ENCODE results near the gene FAHD1.
A peak's percentile ranks its signal among the peaks of the same experiment; 100 is the strongest.
"Not testable (repeated sequence)": the region's sequence is repeated elsewhere in the genome, so short reads cannot be mapped to it uniquely, and the experiment has no call there.

Gene FAHD1

DNA sequence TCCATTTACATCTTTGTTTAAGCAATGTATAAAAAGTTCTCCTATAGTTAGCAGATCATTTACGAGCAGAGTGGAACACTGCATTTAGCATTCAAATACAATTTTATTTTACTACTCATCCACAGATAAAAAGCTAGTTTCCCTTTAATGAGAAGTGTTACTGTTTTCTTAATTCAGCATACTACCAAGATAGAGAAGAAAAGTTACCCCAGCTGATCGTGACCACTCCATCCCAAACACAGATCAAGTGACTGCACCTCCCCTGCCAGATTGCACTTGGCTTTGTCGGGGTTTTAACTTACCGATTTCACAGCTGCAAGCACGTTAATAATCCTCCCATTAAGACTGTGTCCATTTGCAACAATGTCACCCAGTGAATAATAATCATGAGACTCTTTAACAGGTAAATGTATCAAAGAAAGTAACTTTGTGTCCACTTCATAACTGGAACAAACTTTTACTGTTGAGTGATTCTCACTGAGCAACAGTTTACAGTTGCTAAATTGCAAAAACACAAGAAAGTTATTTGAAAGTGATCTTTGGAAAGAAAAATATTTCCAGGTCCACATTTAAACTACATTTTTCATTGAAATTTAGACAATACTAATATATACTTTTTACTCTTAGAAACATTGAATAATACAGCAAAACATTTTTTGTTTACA, 30.6 kb downstream of the FAHD1 start:
- DNase-seq: no peak

DNA sequence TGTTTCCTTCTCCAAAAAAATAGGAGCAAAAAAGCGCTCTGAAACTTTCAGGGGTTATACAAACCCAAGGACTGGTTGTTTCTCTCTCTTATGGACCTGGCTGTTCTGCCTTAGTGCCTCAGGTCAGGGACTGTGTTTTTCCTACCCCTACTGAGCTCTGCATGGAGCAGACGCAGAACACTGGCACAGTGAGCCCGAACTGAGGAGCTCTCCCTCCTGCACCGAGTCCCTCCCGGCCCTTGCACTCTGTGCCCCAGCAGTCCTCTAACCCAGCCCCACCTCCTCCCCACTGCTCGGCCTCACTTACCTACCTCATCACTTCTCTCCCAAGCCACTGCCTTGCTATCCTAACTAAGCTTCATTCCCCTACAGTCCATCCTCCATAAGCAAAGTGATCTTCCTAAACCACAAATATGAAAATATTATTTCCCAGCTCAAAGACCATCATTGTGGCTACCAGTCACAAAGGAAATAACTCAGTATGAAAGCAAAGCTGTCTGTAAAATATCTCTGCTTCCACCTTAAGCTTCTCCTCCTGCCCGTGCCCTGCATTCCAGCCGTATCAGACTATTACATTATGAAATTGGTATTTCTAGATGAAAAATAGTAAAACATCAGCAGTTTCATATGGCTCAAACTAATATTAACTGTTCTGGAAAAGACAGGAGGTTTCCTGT, 31.3 kb downstream of the FAHD1 start:
- DNase-seq: no peak

DNA sequence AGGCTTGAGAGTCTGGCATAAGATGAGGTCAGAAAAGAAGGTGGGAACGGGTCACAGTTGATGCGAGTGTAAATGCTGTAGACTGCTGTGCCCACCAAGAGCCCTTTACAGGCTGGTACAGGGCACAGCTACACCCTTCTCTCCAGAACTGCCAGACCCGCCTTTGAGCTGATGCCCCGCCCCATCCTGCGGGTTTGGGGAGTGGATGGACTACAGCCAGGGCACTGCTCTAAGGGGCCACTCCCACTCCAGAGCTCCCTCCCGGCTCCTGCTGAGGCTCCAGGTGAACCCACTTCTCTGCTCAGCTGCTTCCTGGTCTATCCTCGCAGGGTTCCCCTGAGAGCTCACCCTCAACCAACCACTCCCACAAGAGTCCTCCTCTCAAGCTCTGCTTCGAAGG, 32.6 kb downstream of the FAHD1 start:
- DNase-seq: no peak

DNA sequence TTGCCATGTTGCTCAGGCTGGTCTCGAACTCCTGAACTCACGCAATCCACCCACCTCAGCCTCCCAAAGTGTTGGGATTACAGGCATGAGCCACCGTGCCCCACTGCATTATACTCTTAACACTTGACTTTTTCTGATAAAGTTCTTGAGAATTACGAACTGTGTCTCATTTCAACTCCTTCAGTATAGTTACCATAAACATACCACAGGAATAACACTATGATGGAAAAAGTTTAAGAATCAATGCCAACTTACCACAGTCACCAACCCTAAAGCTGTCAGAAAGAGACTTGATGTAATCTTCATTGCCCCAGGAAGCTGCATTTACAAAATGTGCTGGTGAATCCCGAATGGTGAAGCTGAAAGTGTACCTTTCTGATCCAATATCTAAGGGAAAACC, 34.7 kb downstream of the FAHD1 start:
- no peak for DNase-seq

DNA sequence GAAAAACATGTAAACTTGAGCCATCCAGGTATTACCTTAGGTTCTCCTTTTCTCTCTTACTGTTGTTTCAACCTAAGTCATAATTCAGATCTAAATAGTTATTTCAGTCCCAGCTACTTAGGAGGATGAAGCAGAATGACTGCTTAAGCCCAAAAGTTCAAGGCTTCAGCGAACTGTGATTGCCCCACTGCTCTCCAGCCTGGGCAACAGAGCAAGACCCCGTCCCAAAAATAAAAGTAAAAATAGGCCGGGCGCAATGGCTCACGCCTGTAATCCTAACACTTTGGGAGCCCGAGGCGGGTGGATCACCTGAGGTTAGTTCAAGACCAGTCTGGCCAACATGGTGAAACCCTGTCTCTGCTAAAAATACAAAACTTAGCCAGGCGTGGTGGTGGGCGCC, 35.4 kb downstream of the FAHD1 start:
- no peak for DNase-seq

DNA sequence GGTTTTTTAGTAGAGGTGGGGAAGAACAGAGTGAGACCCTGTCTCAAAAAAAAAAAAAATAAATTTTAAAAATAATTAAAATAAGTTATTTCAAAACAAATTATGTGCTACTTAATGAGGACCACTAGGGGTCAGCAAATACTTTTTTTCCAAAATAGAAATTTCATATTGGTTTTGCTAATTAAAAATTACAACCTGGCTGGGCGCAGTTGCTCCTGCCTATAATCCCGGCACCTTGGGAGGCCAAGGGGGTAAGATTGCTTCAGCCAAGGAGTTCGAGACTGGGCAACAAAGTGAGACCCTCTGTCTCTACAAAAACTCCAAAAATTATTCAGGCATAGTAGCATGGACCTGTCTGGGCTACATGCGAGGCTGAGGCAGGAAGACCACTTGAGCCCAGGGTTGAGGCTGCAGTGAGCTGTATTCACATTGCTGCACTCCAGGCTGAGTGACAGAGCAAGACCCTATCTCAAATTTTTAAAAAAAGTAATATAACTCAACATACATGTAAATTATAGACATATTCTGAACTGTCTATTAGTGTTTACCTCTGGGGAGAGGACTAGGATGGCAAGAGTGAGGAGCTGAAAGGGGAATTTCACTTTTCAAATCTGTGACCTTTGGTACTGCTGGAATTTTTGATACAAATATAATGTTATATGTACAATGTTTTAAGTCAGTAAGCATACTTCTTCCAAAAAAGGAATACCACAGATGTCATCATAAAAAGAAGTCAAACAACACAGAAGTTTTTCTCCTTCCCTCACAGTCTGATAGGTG, 36.9 kb downstream of the FAHD1 start:
- DNase-seq: no peak

DNA sequence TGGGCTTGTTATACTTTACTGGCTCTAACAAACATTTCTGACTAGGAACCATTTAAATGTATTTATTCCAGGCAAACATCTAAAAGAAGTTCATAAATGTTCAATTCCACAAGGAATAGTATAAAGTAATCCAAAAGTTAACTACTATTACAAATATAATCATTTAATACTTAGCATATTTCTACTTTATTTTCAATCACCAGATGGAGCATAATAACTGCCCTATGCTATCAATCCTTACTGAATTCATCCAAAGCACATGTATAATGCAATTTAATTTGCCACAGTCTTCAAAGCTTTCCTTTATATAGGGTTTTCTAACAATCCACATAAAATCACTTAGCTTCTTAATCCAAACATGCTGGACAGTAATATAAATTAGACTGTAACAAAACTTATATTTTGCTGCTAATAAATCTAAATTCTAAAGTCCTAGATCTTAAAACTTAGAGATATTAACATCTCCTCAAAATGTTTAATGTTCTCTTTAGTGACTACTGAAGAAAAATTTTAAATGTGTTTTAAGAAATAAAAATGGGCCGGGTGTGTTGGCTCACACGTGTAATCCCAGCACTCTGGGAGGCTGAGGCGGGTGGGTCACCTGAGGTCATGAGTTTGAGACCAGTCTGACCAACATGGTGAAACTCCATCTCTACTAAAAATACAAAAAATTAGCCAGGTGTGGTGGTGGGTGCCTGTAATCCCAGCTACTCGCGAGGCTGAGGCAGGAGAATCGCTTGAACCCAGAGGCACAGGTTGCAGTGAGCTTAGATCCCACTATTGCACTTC, 39.1 kb downstream of the FAHD1 start:
- DNase-seq: no peak

DNA sequence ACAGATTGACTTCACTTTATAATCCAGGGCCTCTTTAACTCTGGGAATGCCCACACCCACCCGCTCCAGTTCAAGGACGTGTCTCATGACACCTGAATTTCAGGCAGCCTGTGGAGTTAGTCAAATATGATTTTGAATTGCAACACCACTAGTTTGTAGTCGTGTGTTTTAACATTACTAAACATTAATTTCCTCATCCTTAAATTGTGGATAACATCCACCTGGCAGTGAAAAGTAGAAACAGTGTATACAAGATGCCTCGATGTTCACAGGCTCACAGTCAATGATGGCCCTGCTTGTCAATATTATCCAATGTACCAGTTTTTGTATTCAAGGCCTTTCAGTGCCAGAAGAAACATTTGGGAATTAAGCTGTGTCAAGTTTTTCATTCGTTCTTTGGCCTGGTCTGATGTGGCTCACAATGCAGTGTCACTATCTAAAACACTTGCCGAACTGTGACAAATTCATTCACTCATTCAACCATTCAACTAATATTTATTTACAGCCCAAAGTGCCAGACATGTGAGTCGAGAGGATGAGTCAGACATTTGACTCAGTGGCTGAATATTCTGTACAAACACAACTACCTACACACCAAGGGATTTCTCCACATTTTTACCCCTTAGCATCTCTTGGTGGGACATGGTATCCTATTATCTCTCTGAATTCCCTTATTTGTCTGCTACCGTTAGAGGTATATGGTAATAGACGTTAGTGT, 43.5 kb downstream of the FAHD1 start:
- DNase-seq: no peak

DNA sequence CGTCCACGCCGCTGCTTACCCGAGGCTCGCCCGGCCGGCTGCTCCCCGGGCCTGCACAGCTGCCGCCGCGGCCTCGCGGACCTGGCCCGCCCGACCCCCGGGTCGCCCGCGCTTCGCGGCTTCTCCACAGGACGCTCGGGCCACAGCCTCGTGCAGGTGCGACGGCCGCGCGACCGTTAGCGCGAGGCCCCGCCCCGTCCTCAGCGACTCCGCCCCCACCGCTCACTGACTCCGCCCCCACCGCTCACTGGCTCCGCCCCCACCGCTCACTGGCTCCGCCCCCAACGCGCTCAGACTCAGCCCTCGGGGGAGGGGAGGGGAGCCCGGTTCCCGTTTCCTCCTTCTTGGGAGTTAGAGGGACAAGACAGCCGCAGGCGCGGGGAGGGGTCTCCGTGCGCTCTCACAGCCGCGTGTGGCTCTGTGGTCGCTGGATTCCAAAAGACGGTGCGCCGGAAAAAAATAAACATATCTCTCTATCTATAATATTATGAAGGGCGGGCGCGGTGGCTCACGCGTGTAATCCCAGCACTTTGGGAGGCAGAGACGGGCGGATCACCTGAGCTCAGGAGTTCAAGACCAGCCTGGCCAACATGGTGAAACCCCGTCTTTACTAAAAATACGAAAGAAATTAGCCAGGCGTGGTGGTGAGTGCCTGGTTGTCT, 45.1 kb downstream of the FAHD1 start, which contains the start of gene MEIOB:
MEIOB (minus strand) TSS at position 191 of the 662 bp plus-strand sequence. CDS start 3,989 bp downstream, outside the sequence.
- DNase-seq: no peak

DNA sequence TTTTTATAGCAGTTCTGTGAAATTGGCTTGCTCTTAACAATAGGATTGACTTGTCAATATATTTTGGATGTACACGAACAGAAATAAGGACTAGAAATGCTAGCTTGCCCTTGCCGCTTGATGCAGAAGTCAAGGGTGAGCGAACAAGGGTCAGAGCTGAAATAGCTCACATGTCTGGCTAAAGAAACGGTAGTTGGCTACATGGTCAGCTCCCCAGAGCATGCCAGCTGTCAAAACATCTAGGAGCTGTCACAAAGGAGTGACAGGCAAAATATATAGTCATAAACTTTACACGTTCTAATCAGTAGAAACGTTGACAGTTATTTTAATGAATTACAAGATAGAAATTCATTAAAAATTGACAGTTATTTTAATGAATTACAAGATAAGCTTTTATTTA, 47.8 kb downstream of the FAHD1 start:
- DNase-seq: no peak

DNA sequence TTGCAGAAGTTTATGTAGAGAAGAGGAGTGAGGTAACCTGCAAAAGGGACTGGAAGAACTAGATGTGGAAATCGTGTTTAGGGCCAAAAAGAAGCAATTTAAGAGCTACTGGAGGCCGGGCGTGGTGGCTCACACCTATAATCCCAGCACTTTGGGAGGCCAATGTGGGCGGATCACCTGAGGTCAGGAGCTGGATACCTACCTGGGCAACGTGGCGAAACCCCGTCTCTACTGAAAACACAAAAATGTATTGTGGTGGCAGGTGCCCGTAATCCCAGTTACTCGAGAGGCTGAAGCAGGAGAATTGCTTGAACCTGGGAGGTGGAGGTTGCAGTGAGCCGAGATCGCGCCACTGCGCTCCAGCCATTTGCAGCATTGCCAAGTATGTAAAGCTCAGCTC, 49.1 kb downstream of the FAHD1 start:
- DNase-seq: not testable (repeated sequence)

DNA sequence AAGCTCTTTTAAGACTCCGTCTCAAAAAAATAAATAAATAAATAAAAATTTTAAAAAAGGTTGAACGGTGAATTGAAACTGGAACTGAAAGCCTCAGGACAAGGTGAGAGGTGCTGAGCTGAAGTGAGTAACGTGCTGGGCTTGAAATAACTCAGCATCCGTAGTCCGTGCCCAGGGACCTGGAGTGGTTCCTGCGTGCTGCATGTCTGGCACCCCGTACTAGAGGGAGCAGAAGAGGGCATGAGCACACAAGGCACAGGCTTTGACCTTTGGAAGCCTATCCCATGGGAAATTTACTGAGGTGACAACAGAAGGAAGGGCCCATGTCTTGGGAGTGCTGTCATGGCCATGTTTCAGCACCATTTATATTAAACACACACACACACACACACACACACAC, 49.5 kb downstream of the FAHD1 start:
- no peak for DNase-seq

DNA sequence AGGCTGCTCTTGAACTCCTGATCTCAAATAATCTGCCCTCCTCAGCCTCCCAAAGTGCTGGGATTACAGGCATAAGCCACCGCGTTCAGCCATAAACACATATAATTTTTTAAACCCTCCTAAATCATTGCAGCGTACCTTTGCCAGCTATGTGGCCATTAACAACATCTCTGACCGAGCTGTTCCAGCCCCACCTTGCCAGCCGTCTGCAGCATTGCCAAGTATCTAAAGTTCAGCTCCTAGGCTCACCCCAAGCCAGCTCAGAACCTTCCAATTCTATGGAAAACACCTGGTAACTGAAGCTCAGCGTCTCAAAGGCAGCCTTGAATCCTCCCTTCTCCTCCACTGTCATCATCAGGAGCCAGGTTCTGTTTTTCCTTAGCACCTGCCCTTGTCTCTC, 50.1 kb downstream of the FAHD1 start:
- DNase-seq: no peak

DNA sequence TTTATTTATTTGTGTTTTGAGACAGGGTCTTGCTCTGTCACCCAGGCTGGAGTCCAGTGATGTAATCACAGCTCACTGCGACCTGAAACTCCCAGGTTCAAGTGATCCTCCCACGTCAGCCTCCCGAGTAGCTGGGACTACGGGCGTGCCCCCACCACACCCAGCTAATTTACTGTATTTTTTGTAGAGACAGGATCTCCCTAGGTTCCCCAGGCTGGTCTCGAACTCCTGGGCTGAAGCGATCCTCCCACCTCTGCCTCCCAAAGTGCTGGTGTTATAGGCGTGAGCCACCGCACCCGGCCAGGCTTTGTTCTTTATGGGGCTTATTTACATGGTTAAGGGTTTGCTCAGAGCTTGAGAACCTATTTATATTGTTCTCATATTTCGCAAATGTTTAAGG, 50.8 kb downstream of the FAHD1 start:
- DNase-seq: peak; percentile 32

DNA sequence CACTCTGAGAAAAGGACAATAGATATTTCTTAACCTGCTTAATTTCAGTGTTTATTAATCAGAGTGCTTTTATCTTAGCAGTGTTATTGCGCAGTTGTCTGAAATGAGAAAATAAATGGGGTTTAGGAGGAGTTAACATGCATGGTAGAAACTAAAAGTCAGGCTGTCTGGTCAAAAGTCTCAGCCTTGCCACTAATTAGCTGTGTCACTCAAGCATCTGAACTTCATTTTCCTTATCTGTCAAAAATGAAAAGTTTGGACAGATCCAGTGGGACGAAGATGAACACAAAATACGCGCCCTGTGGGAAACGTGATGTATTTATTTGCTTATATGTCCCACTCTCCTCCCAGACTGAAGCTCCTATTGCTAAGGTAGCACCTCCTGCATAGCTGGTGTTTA, 51.2 kb downstream of the FAHD1 start:
- DNase-seq: no peak
